ENCODE results near the gene TMEM116.
"Not testable (repeated sequence)": the region's sequence is repeated elsewhere in the genome, so short reads cannot be mapped to it uniquely, and the experiment has no call there.

TMEM116 gene

GRCh38 chr12:112012775-112013600 is at the start of gene TMEM116, which contains the start of gene ERP29:
TMEM116 (minus strand) TSS chr12:112013165; CDS start chr12:112005270, 7,895 bp downstream.
ERP29 (plus strand) TSS chr12:112013426; CDS start chr12:112013466, 40 bp downstream.
- DNase-seq (ENCODE audit: low read depth) = peak; percentile 100

DNA sequence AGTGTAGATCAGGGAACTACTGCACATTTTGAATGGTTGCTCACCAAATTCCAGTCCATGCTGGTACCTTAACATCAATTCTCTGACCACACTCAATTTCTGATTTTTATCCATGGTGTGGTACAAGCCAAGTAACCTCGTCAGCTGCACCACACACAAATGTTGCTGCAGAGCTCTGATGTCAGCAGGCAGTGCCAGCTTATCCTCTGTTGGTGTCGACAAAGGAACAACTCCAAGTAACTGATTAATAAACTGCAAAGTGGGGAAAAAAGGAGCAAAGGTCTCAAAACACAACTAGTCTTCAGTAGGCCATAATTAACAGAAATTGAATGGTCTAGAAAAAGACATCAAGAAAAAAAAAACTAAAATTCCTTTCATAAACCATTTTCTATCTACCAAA is 48.2 kb upstream of the TMEM116 start:
- DNase-seq (ENCODE audit: low read depth) = no peak

GRCh38 chr12:112049351-112049750 is 36.4 kb upstream of the TMEM116 start:
- no peak for DNase-seq (ENCODE audit: low read depth)

DNA sequence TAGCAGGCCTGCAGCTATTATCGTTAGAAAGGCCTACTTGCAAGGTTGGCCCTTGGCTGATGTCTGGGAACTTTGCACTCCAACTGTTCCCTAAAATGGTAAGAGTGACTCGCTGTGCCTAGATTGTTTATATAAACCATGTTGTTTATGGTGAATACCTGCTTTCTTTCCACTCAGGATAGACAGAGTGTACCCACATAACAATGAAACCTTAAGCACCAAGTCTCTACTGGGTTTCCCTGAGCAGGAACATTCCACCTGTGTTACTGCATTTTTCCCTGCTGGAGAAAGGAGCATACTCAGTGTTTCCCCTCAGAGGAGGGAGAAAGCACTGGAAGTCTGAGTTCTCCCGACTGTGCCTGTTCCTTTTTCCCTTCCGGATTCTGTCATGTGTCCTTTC is 33.0 kb upstream of the TMEM116 start:
- DNase-seq (ENCODE audit: low read depth) = no peak

DNA sequence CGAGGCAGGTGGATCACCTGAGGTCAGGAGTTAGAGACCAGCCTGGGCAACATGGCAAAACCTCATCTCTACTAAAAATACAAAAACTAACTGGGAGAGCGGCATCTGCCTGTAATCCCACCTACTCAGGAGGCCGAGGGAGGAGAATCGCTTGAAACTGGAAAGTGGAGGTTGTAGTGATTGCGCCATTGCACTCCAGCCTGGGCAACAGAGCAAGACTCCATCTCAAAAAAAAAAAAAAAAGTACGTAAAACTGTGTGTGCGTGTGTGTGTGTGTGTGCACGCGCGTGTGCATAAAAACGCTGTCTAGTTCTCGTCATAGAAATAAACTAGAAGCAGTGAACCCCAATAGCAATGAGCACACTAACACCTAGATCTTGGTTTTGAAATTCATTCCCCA is 23.6 kb upstream of the TMEM116 start:
- DNase-seq (ENCODE audit: low read depth) = not testable (repeated sequence)

DNA sequence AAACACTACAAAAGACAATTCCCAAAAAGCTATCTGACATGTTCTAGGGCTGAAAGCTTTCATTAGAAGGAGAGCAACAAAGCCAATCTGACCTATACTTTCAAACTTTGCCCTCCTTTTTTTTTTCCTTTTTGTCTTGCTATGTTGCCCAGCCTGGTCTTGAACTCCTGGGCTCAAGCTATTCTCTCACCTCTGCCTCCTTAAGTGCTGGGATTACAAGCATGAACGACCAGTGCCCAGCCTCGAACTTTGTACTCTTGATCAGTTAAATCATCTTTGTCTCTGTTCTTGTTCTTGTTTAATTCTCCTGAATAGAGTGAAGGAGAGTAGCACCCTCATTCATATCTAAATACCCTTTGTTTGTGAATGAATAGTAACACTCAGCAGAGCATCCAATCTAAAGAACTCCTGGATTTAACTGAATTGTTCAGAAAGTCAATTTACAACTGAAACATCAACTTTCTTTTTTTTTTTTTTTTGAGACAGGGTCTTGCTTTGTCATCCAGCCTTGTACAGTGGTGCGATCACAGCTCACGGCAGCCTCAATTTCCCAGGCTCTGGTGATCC is 22.3 kb upstream of the TMEM116 start:
- no peak for DNase-seq (ENCODE audit: low read depth)

GRCh38 chr12:112032292-112032691 is 19.3 kb upstream of the TMEM116 start:
- DNase-seq (ENCODE audit: low read depth) = no peak

DNA sequence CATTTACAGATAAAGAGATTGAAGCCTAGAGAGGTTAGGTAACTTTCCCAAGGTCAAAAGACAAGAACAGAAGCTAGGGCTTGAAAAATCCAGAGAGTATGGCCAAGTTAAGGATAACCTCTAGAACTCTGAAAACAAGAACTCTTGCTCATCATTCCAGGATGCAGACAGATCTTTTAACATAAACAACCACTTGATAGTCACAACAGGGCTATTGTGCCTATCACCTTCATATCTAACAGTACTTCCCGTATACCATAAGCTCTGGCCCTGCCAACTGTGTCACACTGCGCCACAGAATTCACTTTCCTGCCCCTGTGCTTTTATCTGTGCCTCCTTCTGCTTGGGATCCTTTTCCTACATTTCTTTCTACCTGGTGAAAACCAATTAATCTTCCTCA is 18.5 kb upstream of the TMEM116 start:
- no peak for DNase-seq (ENCODE audit: low read depth)

DNA sequence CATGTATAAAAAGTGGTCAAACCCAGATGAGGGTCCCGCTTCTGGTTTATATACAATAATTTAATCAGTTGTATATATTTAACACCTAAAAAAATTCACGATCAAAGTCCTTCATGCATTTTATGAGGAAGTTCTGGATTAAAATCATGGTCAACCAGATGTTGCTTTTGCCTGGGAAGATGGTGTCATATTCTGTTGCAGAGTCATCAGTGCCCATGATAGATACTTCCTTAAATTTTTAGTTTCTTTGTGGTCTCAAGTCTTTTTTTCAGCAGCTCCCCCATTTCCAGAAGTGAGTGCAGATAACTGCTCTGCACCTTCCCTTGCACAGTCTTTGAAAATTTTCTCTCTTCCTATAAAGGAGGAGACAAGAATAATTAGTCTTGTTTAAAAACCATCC is 16.3 kb upstream of the TMEM116 start:
- no peak for DNase-seq (ENCODE audit: low read depth)

GRCh38 chr12:112025808-112026375 is 12.9 kb upstream of the TMEM116 start:
- no peak for DNase-seq (ENCODE audit: low read depth)

GRCh38 chr12:112023759-112024396 is 10.9 kb upstream of the TMEM116 start:
- no peak for DNase-seq (ENCODE audit: low read depth)

- no peak for DNase-seq (ENCODE audit: low read depth)
These were observed 9.5 kb upstream of the TMEM116 start for GRCh38 chr12:112022241-112023016.

GRCh38 chr12:112020947-112021457 is 8.0 kb upstream of the TMEM116 start:
- DNase-seq (ENCODE audit: low read depth) = no peak

DNA sequence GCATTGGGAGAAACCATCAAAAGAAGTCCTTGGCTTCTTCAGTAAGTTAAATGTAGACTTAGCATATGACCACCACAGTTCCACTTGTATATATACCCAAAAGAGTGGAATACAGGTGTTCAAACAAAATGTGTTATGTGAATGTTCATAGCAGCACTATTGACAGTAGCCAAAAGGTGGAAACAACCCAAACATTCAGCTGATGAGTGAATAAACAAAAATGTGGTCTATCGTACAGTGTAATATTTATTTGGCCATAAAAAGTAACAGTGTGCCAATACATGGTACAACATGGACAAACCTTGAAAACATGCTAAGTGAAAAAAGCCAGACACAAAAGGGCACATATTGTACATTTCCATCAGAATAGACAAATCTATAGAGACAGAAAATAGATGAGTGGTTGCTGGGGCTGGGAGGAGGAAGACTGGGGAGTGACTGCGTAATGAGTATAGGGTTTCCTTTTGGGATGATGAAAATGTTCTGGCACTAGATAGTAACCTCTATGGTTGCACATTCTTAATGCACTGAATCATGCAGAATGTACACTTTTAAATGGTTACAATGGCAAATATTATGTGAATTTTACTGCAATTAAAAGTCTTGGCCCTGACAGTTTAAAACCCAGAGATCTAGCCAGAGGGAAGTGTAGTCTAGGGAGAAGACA is 5.7 kb upstream of the TMEM116 start:
- DNase-seq (ENCODE audit: low read depth) = no peak

GRCh38 chr12:112017041-112017440 is 4.1 kb upstream of the TMEM116 start:
- DNase-seq (ENCODE audit: low read depth) = no peak

DNA sequence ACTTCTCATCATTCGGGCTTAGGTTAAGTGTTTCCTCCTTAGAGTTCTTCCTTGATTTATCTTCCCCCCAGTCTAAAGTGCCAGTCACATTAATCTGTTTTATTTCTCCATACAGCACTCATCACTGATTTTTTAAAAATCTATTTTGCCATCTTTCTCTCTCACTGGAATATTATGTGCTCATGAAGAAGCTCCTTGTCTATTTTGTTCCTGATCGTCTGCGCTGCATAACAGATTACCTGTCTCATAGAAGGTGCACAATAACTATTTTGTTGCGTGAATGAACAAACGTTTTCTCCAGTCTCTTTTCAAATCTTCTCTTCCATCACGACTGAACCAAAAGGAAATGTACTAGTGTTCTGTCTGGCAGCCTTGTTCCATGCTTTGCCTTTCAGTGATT is 3.0 kb upstream of the TMEM116 start:
- no peak for DNase-seq (ENCODE audit: low read depth)

GRCh38 chr12:112013601-112014402 is 837 bp upstream of the TMEM116 start:
- DNase-seq (ENCODE audit: low read depth) = peak; percentile 37

GRCh38 chr12:112011685-112012084 is 1.3 kb downstream of the TMEM116 start:
- DNase-seq (ENCODE audit: low read depth) = no peak

DNA sequence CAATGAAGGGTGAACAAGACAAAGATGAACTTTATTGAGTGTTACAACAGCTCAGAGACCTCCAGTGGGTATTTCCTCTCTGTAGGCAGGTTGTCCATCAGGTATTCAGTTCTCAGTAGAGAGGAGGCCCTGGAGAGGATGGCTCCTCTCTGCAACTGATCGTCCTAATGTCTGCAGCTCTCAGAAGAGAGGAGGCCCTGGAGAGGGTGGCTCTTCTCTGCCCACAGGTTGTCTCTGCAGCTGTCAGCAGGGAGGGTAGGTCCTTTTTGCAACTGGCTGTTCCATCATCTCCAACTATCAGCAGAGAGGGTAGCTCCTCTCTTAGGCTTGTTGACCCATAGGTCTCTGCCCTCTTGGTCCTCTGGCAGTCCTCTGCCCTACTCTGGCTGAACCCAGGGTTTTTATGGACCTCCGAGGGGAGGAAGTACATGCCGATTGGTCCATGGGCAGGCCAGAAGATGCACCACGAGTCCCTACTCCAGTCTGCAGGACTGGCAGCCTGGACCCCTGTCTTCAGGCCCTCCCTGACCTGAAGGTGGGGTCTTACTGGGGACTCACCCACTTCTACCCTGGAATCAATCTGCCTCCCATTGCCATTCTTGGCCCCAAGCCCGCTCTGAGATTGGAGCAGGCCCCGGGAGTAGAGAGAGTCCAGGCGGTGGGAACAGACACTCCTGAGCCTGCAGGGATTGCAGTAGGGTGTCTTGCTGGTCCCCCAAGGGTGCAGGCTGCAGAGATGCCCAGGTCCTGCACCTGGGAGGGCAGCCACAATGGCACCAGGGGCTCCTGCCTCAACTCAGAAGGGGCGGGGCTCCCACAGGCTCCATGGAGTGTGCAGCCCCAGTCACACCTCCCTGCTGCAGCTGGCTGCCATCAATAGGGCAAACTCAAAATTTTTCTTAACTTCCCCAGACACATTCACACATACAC is 2.3 kb downstream of the TMEM116 start:
- no peak for DNase-seq (ENCODE audit: low read depth)

Data from activated T-cell treated with anti-CD3 and anti-CD28 coated beads for 1 hour (primary cell).